Prostate gland (tissue), 2 donors: ENCODE measurements around the gene ZFP91.

Source experiments
- CTCF ChIP-seq, 4 experiments: fragments of 200-600 bp in 2 of 4; fragments of 450-650 bp in 2 of 4; sonication (generic) in 2 of 4; IDR thresholded peaks; 1 replicate in 3 of 4; 2 replicates in 1 of 4; pipeline ENCODE4 v1.5.1; 2016 to 2019; ENCODE audit warnings: antibody characterized with exemption in 4 of 4, mild to moderate bottlenecking in 2 of 4, moderate library complexity in 2 of 4
- POLR2A ChIP-seq: fragments of 450-650 bp; IDR thresholded peaks from one replicate; pipeline ENCODE4 v1.6.1; 2016; ENCODE audit warnings: antibody characterized with exemption, mild to moderate bottlenecking

DNA sequence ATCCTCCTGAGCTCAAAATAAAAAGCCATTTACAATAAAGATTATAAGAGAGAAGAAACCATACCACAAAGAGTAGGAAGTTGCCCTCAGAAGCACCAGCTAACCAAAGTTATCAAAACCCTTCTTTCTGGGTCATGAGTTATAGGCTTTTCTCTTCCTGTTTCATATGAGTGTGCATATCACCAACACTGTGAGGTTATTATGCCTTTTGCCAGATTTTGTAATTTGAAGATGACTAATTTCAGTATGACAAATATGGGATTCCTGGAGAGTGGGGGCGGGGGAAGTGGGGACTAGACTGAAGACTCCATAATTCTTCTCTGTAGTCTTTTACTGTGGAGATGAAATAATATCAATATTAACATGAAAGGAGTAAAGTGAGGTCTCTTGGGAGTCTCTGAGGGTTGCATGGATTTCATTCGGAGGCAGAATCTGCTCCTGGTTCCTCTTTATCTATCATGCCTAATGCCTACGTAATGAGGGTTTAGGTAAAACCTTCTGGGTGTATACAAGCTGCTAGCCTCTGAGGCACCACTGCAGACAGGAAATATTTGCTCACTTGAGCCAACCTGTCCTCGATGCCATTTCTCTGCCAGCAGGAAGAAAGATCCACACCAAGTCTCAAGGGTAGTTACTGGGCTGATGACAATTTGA, 5.3 kb upstream of the ZFP91 start:
- TF ChIP-seq CTCF (IDR thresholded peaks at IDR 0.05) (no peak), POLR2A (no peak)
